HepG2 (cell line): Measurements from ENCODE around the gene PPP1R3F. TPM values are rescaled to one million over a fixed set of nuclear protein-coding genes. Genes with fewer than 3 reads are reported as not detected.
A peak's percentile ranks its signal among the peaks of the same experiment; 100 is the strongest.

Experiments used
- ATAC-seq: fragments of 200-7000 bp; cut with Tn5 transposase; 3 replicates; pipeline ENCODE4 v1.9.1; 2020; ENCODE audit warnings: mild to moderate bottlenecking, moderate library complexity
- BruUV-seq: library from RNA; stranded (reverse); fragments of 400-500 nt; replicated peaks from 2 replicates; lab custom pipeline; 2021; lab: Mats Ljungman, UMichigan
- CTCF ChIA-PET: fragments of 300-600 bp; formaldehyde crosslinking; extraction: SDS; loops from one replicate; lab custom pipeline; 2021; ENCODE audit warnings: low total read pairs, inconsistent platforms, low intra/inter-chr PET ratio; lab: Yijun Ruan, JAX
- POLR2A ChIA-PET: fragments of 350-600 bp; sonication (Branson Sonifier 250); formaldehyde crosslinking; loops from one replicate; lab custom pipeline; 2020; ENCODE audit warnings: antibody characterized with exemption, inconsistent platforms; lab: Yijun Ruan, JAX
- DNase-seq: peaks from one replicate; pipeline ENCODE4 v3.0.0-alpha.2; 2015; ENCODE audit warnings: low spot score
- FAIRE-seq: peaks from 3 replicates; lab custom pipeline; 2011; peaks lifted over from hg19 to GRCh38; lab: Jason Lieb, UNC
- H2AFZ ChIP-seq: one replicate; pipeline ENCODE4 v1.6.1; 2011; ENCODE audit warnings: low read length, inconsistent platforms
- H3K27ac ChIP-seq: fragments of 300-600 bp; 3 replicates; pipeline ENCODE4 v1.8.0; 2011; ENCODE audit warnings: mixed run types, mild to moderate bottlenecking, mixed read lengths, low read length, inconsistent platforms; ENCODE audit not compliant: insufficient read depth; ENCODE audit errors: extremely low read length
- H3K27me3 ChIP-seq, 2 experiments: fragments of 200-600 bp in 1 of 2; 2 replicates in 1 of 2; 3 replicates in 1 of 2; pipeline versions ENCODE4 v1.6.0 to v1.8.0; 2011; ENCODE audit warnings: low read length in 2 of 2, mild to moderate bottlenecking in 2 of 2, moderate library complexity in 2 of 2, inconsistent platforms in 1 of 2; ENCODE audit not compliant: insufficient read depth in 2 of 2, control insufficient read depth in 1 of 2
- H3K36me3 ChIP-seq, 2 experiments: fragments of 200-600 bp in 1 of 2; replicated peaks in 1 of 2; 2 replicates in 1 of 2; 3 replicates in 1 of 2; pipeline versions ENCODE4 v1.5.1 to v1.8.0; 2011; ENCODE audit warnings: low read length in 2 of 2, inconsistent platforms in 1 of 2; ENCODE audit not compliant: insufficient read depth in 2 of 2, control insufficient read depth in 1 of 2
- H3K4me1 ChIP-seq: 2 replicates; pipeline ENCODE4 v1.5.1; 2012; ENCODE audit warnings: low read length, inconsistent platforms; ENCODE audit not compliant: insufficient read depth
- H3K4me2 ChIP-seq: 2 replicates; pipeline ENCODE4 v1.6.0; 2011; ENCODE audit warnings: low read depth, low read length, inconsistent platforms
- H3K4me3 ChIP-seq, 3 experiments: fragments of 200-600 bp in 1 of 3; sonication (generic), shearing (Covaris generic) in 1 of 3; replicated peaks in 1 of 3; 2 replicates each; pipeline ENCODE4 v1.5.1; 2011 to 2016; ENCODE audit warnings: low read length in 3 of 3, inconsistent platforms in 2 of 3, low read depth in 2 of 3, mild to moderate bottlenecking in 2 of 3, control low read depth in 1 of 3, mixed read lengths in 1 of 3; ENCODE audit not compliant: insufficient read depth in 1 of 3
- H3K79me2 ChIP-seq: one replicate; pipeline ENCODE4 v1.6.1; 2011; ENCODE audit warnings: low read length, inconsistent platforms; ENCODE audit not compliant: insufficient read depth
- H3K9ac ChIP-seq: 2 replicates; pipeline ENCODE4 v1.6.0; 2011; ENCODE audit warnings: mild to moderate bottlenecking, low read depth, low read length, inconsistent platforms; ENCODE audit not compliant: insufficient read depth
- H3K9me3 ChIP-seq: 2 replicates; pipeline ENCODE4 v1.5.1; 2012; ENCODE audit warnings: mild to moderate bottlenecking, low read length
- H4K20me1 ChIP-seq: 2 replicates; pipeline ENCODE4 v1.6.0; 2011; ENCODE audit warnings: inconsistent platforms, mild to moderate bottlenecking, low read length, moderate library complexity; ENCODE audit not compliant: insufficient read depth
- FOXP4 ChIP-seq: sonication (generic); formaldehyde crosslinking; IDR thresholded peaks from 2 replicates; pipeline ENCODE4 v1.4.0; 2020; ENCODE audit warnings: missing genetic modification reagents
- GATAD1 ChIP-seq: IDR thresholded peaks from 2 replicates; pipeline ENCODE4 v1.6.1; 2016; ENCODE audit warnings: missing genetic modification reagents, missing compliant biosample characterization
- HBP1 ChIP-seq: IDR thresholded peaks from 2 replicates; pipeline ENCODE4 v1.6.1; 2016; ENCODE audit warnings: low read depth, control low read depth
- HOXA7 ChIP-seq: sonication (generic); formaldehyde crosslinking; IDR thresholded peaks from 2 replicates; pipeline ENCODE4 v1.8.1; 2022; ENCODE audit warnings: mild to moderate bottlenecking, missing genetic modification reagents, moderate library complexity
- JUNB ChIP-seq: sonication (generic); formaldehyde crosslinking; IDR thresholded peaks from 2 replicates; pipeline ENCODE4 v1.8.0; 2022; ENCODE audit warnings: missing genetic modification reagents, mild to moderate bottlenecking, borderline replicate concordance
- MAFG ChIP-seq: sonication (generic); formaldehyde crosslinking; IDR thresholded peaks from 2 replicates; pipeline ENCODE4 v1.5.1; 2020; ENCODE audit warnings: mild to moderate bottlenecking, missing genetic modification reagents
- MTF1 ChIP-seq: sonication (generic); formaldehyde crosslinking; IDR thresholded peaks from 2 replicates; pipeline ENCODE4 v1.5.0; 2020; ENCODE audit warnings: missing genetic modification reagents
- MXD4 ChIP-seq: IDR thresholded peaks from 2 replicates; pipeline ENCODE4 v1.6.1; 2016; ENCODE audit warnings: mild to moderate bottlenecking, missing biosample characterization, missing genetic modification reagents
- PTBP1 ChIP-seq: fragments of 200-400 bp; formaldehyde crosslinking; IDR thresholded peaks from 2 replicates; pipeline ENCODE4 v1.6.1; 2018; ENCODE audit warnings: low read length, low read depth; ENCODE audit not compliant: poor library complexity, severe bottlenecking
- RBAK ChIP-seq: sonication (generic); formaldehyde crosslinking; IDR thresholded peaks from 2 replicates; pipeline ENCODE4 v1.5.1; 2020; ENCODE audit warnings: mild to moderate bottlenecking, missing genetic modification reagents
- ZMAT5 ChIP-seq: sonication (generic); formaldehyde crosslinking; IDR thresholded peaks from 2 replicates; pipeline ENCODE4 v1.5.0; 2020; ENCODE audit warnings: mild to moderate bottlenecking, low read depth, missing genetic modification reagents, borderline replicate concordance
- ZNF207 ChIP-seq: fragments of 450-650 bp; IDR thresholded peaks from 2 replicates; pipeline ENCODE4 v1.6.1; 2016; ENCODE audit warnings: antibody characterized with exemption, borderline replicate concordance
- ZNF674 ChIP-seq: sonication (generic); formaldehyde crosslinking; IDR thresholded peaks from 2 replicates; pipeline ENCODE4 v1.5.0; 2020; ENCODE audit warnings: low read depth, mild to moderate bottlenecking, missing genetic modification reagents
- ZNF747 ChIP-seq: sonication (generic); formaldehyde crosslinking; IDR thresholded peaks from 2 replicates; pipeline ENCODE4 v1.8.1; 2023; ENCODE audit warnings: missing genetic modification reagents, mild to moderate bottlenecking, borderline replicate concordance
- WGBS: methylation state at CpG from one replicate; pipeline ENCODE4 v1.1.6; 2017; ENCODE audit warnings: low lambda C conversion rate; 5-methylcytosine and 5-hydroxymethylcytosine counted together
- in situ Hi-C: cut with HindIII; loops from 2 replicates; pipeline ENCODE4 v1.10.0; 2017; ENCODE audit warnings: low pct_unique_long_range_greater_than_20kb; ENCODE audit not compliant: extremely low pct_ligation_motif_present
- intact Hi-C: fragments of 100-400 bp; cut with micrococcal nuclease; formaldehyde crosslinking; loops from one replicate; pipeline ENCODE4 v1.10.0; 2022; ENCODE audit not compliant: unreplicated experiment
- polyA plus RNA-seq, 8 experiments: library from polyadenylated mRNA; depleted of rRNA in 3 of 8; stranded (reverse) in 7 of 8; unstranded in 1 of 8; fragments of >200 nt; fragmentation: Illumina TruSeq in 4 of 8; extraction: Trizol in 4 of 8; gene quantifications; 2 replicates each; pipeline versions ENCODE4 v1.2.1 to v1.2.3, GENCODE V29; 2011 to 2016; ENCODE audit warnings: low read depth in 4 of 8, missing spikeins in 1 of 8, mixed read lengths in 1 of 8; ENCODE audit not compliant: insufficient read depth in 1 of 8
- total RNA-seq, 5 experiments: library from RNA; depleted of rRNA; stranded (reverse); fragments of >200 nt; fragmentation: Illumina TruSeq; extraction: Trizol; gene quantifications; 2 replicates each; pipeline ENCODE4 v1.2.3, GENCODE V29; 2016; ENCODE audit warnings: low read depth in 1 of 5
- TF ChIP-seq, protein P1 (sequence below): IDR thresholded peaks from 2 replicates; pipeline ENCODE4 v1.6.1; 2012; ENCODE audit warnings: low read depth, low read length, improper control_type of control experiment
- TF ChIP-seq, protein P2 (sequence below): sonication (generic); formaldehyde crosslinking; IDR thresholded peaks from 2 replicates; pipeline ENCODE4 v1.5.0; 2020; ENCODE audit warnings: missing genetic modification reagents, mild to moderate bottlenecking, borderline replicate concordance
- TF ChIP-seq, protein P3 (sequence below): sonication (generic); formaldehyde crosslinking; IDR thresholded peaks from 2 replicates; pipeline ENCODE4 v1.5.0; 2020; ENCODE audit warnings: missing genetic modification reagents

Gene PPP1R3F
- total and polyA plus RNA-seq, 2 of the 13 experiments (the other 11 are each of a cell fraction or from before 2014, with no cell fraction given): 0.82 to 0.84 TPM

- H3K9me3 ChIP-seq: no peaks in the 10 kb centered on the region
- H3K36me3 ChIP-seq: no peaks in the 10 kb centered on the region
- ChIA-PET POLR2A (no interaction called here), CTCF (no interaction called here)
- BruUV-seq: no TSS peak
- no peak overlapping the region for H3K9ac ChIP-seq
- TF ChIP-seq ZNF674 (CRISPR knock-in tag) (no peak), ZNF207 (no peak), RBAK (no peak), MAFG (CRISPR knock-in tag) (no peak), MTF1 (CRISPR knock-in tag) (no peak), JUNB (CRISPR knock-in tag) (no peak), FOXP4 (CRISPR knock-in tag) (no peak), ZNF747 (CRISPR knock-in tag) (no peak), MXD4 (CRISPR knock-in tag) (no peak), HOXA7 (CRISPR knock-in tag) (no peak), PTBP1 (no peak), ZMAT5 (CRISPR knock-in tag) (no peak), HBP1 (CRISPR knock-in tag) (no peak), GATAD1 (no peak)
- TF ChIP-seq, protein P1, sequence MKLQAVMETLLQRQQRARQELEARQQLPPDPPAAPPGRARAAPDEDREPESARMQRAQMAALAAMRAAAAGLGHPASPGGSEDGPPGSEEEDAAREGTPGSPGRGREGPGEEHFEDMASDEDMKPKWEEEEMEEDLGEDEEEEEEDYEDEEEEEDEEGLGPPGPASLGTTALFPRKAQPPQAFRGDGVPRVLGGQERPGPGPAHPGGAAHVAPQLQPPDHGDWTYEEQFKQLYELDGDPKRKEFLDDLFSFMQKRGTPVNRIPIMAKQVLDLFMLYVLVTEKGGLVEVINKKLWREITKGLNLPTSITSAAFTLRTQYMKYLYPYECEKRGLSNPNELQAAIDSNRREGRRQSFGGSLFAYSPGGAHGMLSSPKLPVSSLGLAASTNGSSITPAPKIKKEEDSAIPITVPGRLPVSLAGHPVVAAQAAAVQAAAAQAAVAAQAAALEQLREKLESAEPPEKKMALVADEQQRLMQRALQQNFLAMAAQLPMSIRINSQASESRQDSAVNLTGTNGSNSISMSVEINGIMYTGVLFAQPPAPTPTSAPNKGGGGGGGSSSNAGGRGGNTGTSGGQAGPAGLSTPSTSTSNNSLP: no peak
- TF ChIP-seq, protein P2, sequence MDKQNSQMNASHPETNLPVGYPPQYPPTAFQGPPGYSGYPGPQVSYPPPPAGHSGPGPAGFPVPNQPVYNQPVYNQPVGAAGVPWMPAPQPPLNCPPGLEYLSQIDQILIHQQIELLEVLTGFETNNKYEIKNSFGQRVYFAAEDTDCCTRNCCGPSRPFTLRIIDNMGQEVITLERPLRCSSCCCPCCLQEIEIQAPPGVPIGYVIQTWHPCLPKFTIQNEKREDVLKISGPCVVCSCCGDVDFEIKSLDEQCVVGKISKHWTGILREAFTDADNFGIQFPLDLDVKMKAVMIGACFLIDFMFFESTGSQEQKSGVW: no peak
- TF ChIP-seq, protein P3, sequence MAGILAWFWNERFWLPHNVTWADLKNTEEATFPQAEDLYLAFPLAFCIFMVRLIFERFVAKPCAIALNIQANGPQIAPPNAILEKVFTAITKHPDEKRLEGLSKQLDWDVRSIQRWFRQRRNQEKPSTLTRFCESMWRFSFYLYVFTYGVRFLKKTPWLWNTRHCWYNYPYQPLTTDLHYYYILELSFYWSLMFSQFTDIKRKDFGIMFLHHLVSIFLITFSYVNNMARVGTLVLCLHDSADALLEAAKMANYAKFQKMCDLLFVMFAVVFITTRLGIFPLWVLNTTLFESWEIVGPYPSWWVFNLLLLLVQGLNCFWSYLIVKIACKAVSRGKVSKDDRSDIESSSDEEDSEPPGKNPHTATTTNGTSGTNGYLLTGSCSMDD (CRISPR knock-in tag): no peak
- DNase-seq (no peak), FAIRE-seq (peak; percentile 21), ATAC-seq (peak; percentile 53)
- no peak overlapping the region for H2AFZ ChIP-seq
- H3K27ac ChIP-seq: no peak overlapping the region
- peak overlapping the region; percentile 7 to 33 (median 28); a peak in 4 of 6 replicates for H3K4me3 ChIP-seq
- no peaks in the 10 kb centered on the region for H4K20me1 ChIP-seq
- H3K79me2 ChIP-seq: no peaks in the 10 kb centered on the region
- no peaks in the 10 kb centered on the region for H3K4me1 ChIP-seq
- peak overlapping the region; percentile 60 for H3K4me2 ChIP-seq
- 50% methylated on average over 15 of the region's 15 CpGs for WGBS
- in situ Hi-C loops: no loop called here
- no peaks in the 10 kb centered on the region; a peak in 1 of 5 replicates for H3K27me3 ChIP-seq
- intact Hi-C loops: no loop called here
Measured at GRCh38 chrX:49308604-49309269, 39.1 kb downstream of the PPP1R3F start.
